SU-DHL-6 (cell line): ENCODE data around the gene BLOC1S6.
A peak's percentile ranks its signal among the peaks of the same experiment; 100 is the strongest.

Experiments used
- H2AFZ ChIP-seq: fragments of 200-600 bp; sonication (generic); 2 replicates; pipeline ENCODE4 v1.6.1; 2014; ENCODE audit warnings: low read depth, mild to moderate bottlenecking, moderate library complexity, mixed read lengths, antibody characterized with exemption, low read length; ENCODE audit not compliant: severe bottlenecking
- H3F3A ChIP-seq: fragments of 200-600 bp; shearing (Covaris generic); 2 replicates; pipeline ENCODE4 v1.6.0; 2016; ENCODE audit warnings: antibody characterized with exemption, mild to moderate bottlenecking; ENCODE audit not compliant: insufficient read depth
- H3K27ac ChIP-seq: fragments of 200-600 bp; sonication (generic); 2 replicates; pipeline ENCODE4 v1.5.1; 2016; ENCODE audit warnings: low read depth, mild to moderate bottlenecking, low read length, moderate library complexity, mixed read lengths
- H3K27me3 ChIP-seq: fragments of 200-600 bp; sonication (generic), shearing (Covaris generic); 2 replicates; pipeline ENCODE4 v1.6.0; 2014; ENCODE audit warnings: mild to moderate bottlenecking, low read length
- H3K36me3 ChIP-seq: fragments of 200-600 bp; sonication (generic); 2 replicates; pipeline ENCODE4 v1.6.1; 2014; ENCODE audit warnings: mild to moderate bottlenecking, low read length, mixed read lengths
- H3K4me2 ChIP-seq: fragments of 300-600, 200-600 bp; shearing (Covaris generic), sonication (generic); 2 replicates; pipeline ENCODE4 v1.6.0; 2014; ENCODE audit warnings: low read length, low read depth, mild to moderate bottlenecking; ENCODE audit not compliant: poor library complexity, severe bottlenecking
- H3K4me3 ChIP-seq: fragments of 200-600 bp; sonication (generic); 2 replicates; pipeline ENCODE4 v1.5.1; 2014; ENCODE audit warnings: antibody characterized with exemption, low read length, mild to moderate bottlenecking, mixed read lengths; ENCODE audit not compliant: insufficient read depth, poor library complexity, severe bottlenecking
- H3K79me2 ChIP-seq: fragments of 200-600 bp; sonication (generic); 2 replicates; pipeline ENCODE4 v1.6.1; 2014; ENCODE audit warnings: mild to moderate bottlenecking, low read length, moderate library complexity; ENCODE audit not compliant: insufficient read depth
- H3K9ac ChIP-seq: fragments of 200-600 bp; sonication (generic); 2 replicates; pipeline ENCODE4 v1.7.0; 2014; ENCODE audit warnings: mild to moderate bottlenecking, low read length
- H3K9me2 ChIP-seq: fragments of 200-600 bp; sonication (generic); replicated peaks from 2 replicates; pipeline ENCODE4 v1.6.1; 2014; ENCODE audit warnings: low read length; ENCODE audit not compliant: insufficient read depth
- H3K9me3 ChIP-seq: fragments of 200-600 bp; sonication (generic); 2 replicates; pipeline ENCODE4 v1.6.1; 2014; ENCODE audit warnings: low read length, mixed read lengths; ENCODE audit not compliant: insufficient read depth
- H4K20me1 ChIP-seq: fragments of 200-600 bp; sonication (generic); 2 replicates; pipeline ENCODE4 v1.6.1; 2014; ENCODE audit warnings: low read depth, mild to moderate bottlenecking, antibody characterized with exemption, low read length, moderate library complexity, mixed read lengths
- EZH2phosphoT487 ChIP-seq: fragments of 200-600 bp; sonication (generic), shearing (Covaris generic); conservative IDR thresholded peaks from 2 replicates; pipeline ENCODE4 v1.6.1; 2018; ENCODE audit warnings: mild to moderate bottlenecking, antibody characterized with exemption, low read length, moderate library complexity, mixed read lengths
- TF ChIP-seq, protein P1 (sequence below): fragments of 200-600 bp; sonication (generic); IDR thresholded peaks from one replicate; pipeline ENCODE4 v1.5.1; 2017; ENCODE audit warnings: antibody characterized with exemption, mild to moderate bottlenecking, low read length, moderate library complexity; ENCODE audit not compliant: insufficient read depth, poor library complexity, severe bottlenecking

The BLOC1S6 gene

DNA sequence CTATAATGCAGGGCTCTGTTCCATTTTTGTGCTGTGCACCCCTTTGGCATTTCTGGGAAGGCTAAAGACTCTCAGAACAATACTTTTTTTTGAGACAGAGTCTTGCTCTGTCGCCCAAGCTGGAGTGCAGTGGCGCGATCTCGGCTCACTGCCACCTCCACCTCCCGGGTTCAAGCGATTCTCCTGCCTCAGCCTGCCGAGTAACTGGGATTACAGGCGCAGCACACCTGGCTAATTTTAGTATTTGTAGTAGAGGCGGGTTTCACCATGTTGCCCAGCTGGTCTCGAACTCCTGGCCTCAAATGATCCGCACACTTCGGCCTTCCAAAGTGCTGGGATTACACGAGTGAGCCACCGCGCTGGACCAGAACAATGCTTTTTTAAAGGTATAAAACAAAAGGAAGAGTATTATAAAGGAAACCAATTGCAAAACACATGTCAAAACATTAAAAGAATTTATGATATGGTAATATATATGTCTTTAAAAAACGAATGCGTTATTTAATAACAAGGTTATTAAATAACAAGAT, 48.6 kb downstream of the BLOC1S6 start:
- Histone ChIP-seq H4K20me1 (no peaks in the 10 kb centered on the region), H3F3A (no peaks in the 10 kb centered on the region), H3K27ac (no peak overlapping the region), H3K27me3 (no peaks in the 10 kb centered on the region), H3K79me2 (no peaks in the 10 kb centered on the region), H2AFZ (no peak overlapping the region), H3K36me3 (no peaks in the 10 kb centered on the region), H3K9ac (no peak overlapping the region), H3K9me3 (no peaks in the 10 kb centered on the region), H3K9me2 (no peaks in the 10 kb centered on the region), H3K4me3 (no peak overlapping the region), H3K4me2 (peak overlapping the region; percentile 62)
- TF ChIP-seq, protein P1, sequence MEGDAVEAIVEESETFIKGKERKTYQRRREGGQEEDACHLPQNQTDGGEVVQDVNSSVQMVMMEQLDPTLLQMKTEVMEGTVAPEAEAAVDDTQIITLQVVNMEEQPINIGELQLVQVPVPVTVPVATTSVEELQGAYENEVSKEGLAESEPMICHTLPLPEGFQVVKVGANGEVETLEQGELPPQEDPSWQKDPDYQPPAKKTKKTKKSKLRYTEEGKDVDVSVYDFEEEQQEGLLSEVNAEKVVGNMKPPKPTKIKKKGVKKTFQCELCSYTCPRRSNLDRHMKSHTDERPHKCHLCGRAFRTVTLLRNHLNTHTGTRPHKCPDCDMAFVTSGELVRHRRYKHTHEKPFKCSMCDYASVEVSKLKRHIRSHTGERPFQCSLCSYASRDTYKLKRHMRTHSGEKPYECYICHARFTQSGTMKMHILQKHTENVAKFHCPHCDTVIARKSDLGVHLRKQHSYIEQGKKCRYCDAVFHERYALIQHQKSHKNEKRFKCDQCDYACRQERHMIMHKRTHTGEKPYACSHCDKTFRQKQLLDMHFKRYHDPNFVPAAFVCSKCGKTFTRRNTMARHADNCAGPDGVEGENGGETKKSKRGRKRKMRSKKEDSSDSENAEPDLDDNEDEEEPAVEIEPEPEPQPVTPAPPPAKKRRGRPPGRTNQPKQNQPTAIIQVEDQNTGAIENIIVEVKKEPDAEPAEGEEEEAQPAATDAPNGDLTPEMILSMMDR, result no peak
- no peak for TF ChIP-seq EZH2phosphoT487

- H3K36me3 ChIP-seq, result no peaks in the 10 kb centered on the region
- no peak overlapping the region for H3K4me3 ChIP-seq
- no peak overlapping the region for H2AFZ ChIP-seq
- no peaks in the 10 kb centered on the region for H3K9me2 ChIP-seq
- TF ChIP-seq, protein P1, result no peak
- no peak for TF ChIP-seq EZH2phosphoT487
- no peaks in the 10 kb centered on the region for H3K79me2 ChIP-seq
- H3K4me2 ChIP-seq, result no peak overlapping the region
- H3K27ac ChIP-seq, result no peak overlapping the region
- H4K20me1 ChIP-seq, result no peaks in the 10 kb centered on the region
- H3K27me3 ChIP-seq, result no peaks in the 10 kb centered on the region
- no peak overlapping the region for H3K9ac ChIP-seq
- no peaks in the 10 kb centered on the region for H3F3A ChIP-seq
- H3K9me3 ChIP-seq, result no peaks in the 10 kb centered on the region
Measured at GRCh38 chr15:45637141-45637540, 50.0 kb downstream of the BLOC1S6 start.

- no peaks in the 10 kb centered on the region for H3K36me3 ChIP-seq
- H3K4me3 ChIP-seq, result no peak overlapping the region
- no peaks in the 10 kb centered on the region for H3K9me2 ChIP-seq
- no peaks in the 10 kb centered on the region for H3F3A ChIP-seq
- H2AFZ ChIP-seq, result no peak overlapping the region
- TF ChIP-seq, protein P1, result no peak
- no peak for TF ChIP-seq EZH2phosphoT487
- no peaks in the 10 kb centered on the region for H3K27me3 ChIP-seq
- H4K20me1 ChIP-seq, result no peaks in the 10 kb centered on the region
- no peak overlapping the region for H3K4me2 ChIP-seq
- no peaks in the 10 kb centered on the region for H3K79me2 ChIP-seq
- no peaks in the 10 kb centered on the region for H3K9me3 ChIP-seq
- H3K27ac ChIP-seq, result no peak overlapping the region
- H3K9ac ChIP-seq, result no peak overlapping the region
Measured at GRCh38 chr15:45637552-45638033, 50.4 kb downstream of the BLOC1S6 start.
